Activated CD4-positive, alpha-beta T cell treated with anti-CD3 and anti-CD28 coated beads, Interleukin-2, amount 50 U/mL, for 24 hours (primary cell): ENCODE results near the gene TPRKB.
"Not testable (repeated sequence)": the region's sequence is repeated elsewhere in the genome, so short reads cannot be mapped to it uniquely, and the experiment has no call there.

Source experiments
- DNase-seq, 2 donors: peaks; one replicate each; pipeline ENCODE4 v3.0.0-alpha.2; 2020; ENCODE audit warnings: low read depth in 1 of 2, low spot score in 1 of 2

Gene TPRKB

DNA sequence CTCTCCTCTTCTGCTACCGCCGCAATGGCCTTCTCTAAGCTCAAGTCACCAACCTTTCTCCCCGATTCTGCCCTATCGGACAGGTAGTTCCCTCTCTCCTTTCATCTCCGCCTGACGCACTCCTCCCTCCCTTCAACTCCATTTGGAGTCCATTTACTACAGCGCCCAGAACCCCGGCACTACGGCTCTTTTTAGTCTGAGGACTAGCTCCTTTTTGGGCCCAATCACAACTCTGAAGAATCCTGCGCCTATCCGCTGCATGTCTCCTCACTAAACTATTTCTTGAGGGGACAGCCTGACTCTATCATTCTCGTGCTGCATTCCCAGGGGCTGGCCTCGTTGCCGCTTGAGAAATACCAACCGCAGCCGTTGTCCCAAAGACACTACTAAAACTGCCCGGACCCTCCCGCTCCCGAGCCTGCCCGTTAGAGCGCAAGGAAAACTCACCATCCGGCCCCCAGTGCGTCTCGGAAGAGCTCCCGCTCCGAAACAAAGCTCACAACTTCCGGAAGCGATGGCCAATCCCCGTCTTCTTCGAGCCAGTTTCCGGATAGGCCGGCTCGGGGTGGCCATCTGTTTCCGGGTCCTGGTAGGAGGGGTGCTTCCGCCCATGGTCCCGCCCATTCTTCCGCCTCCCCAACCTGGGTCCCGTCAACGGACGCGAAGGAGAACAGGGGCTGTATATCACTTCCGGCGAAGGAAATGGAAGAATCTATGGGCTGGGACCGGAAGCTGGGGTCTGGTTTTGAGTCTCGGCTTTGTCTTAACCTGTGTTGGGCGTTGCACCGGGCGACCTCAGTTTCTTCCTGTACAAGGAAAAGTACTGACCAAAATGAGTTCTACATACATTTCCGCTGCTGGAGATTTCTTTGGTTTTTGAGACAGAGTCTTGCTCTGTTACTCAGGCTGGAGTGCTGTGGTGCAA is at the start of gene TPRKB:
Gene TPRKB, minus strand, starts transcription at position 491 of the 925 bp plus-strand sequence. CDS start 2,776 bp downstream, outside the sequence.
- peak; percentile 89 to 96 for DNase-seq

- DNase-seq: not testable (repeated sequence)
Observed at GRCh38 chr2:73783883-73784282, 46.7 kb upstream of the TPRKB start, which contains the start of gene C2orf78. Gene C2orf78, plus strand, starts transcription at chr2:73784183. Its CDS starts 127 bp downstream, at chr2:73784310.

GRCh38 chr2:73783402-73783801 is 46.3 kb upstream of the TPRKB start:
- DNase-seq: not testable (repeated sequence)

- no peak for DNase-seq
Observed at GRCh38 chr2:73780237-73780582, 43.1 kb upstream of the TPRKB start.

DNA sequence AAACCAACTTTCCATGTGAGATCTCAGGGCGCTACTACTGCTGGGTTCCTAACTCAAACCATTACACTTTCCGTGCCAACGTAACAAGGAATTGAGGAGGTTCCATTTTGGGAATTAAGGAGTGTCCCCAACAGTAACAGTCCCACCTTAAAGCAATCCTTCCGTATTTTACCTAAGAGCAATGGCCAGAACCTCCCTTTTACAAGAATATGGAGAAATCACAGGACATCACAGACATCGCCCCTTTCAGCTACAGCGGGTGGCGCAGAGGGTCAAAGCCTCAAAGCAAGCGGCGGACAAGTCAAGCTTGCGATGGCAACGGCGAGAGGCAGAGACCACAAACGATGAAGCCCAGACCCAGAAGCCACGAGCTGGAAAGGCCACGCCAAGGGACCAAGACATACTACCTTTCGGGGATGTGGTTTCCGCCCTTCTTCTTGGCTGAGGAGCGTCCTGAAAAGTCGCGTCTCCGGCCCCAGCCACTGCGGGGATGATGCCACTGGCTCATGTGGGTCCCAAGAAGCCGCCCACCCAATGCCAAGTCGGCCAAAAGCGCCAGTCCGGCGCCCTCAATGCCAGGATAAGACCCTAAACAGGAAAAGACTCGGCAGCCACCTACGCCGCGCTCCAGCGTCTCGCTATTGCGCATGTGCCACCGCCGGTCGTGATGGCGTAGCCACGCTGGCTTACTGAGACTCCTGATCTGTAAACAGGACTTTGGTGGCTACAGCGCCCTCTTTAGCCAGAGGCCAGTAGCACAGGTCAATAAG is 42.5 kb upstream of the TPRKB start, which contains the start of gene DUSP11:
Gene DUSP11, minus strand, starts transcription at position 637 of the 770 bp plus-strand sequence. Its CDS starts 129 bp downstream, at position 508.
- DNase-seq: peak; percentile 97

DNA sequence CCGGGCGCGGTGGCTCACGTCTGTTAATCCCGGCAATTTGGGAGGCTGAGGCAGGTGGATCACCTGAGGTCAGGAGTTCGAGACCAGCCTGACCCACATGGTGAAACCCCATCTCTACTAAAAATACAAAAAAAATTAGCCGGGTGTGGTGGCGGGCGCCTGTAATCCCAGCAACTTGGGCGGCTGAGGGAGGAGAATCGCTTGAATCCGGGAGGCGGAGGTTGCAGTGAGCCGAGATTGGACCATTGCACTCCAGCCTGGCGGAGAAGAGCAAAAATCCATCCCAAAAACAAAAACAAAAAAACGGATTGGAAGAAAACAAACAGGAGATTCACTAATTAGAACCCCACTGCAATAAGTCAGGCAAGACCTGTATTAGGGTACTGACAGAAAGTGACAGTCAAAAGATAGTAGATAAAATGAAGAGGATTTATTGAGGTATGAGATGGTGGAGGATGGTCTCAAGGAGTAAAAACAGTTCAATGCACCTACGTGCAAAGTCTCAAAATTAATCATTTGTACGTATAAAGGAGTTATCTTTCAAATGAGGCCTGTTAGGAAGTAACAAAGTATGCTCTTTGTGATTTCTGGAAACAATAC is 41.8 kb upstream of the TPRKB start:
- not testable (repeated sequence) for DNase-seq

- no peak for DNase-seq
Observed at GRCh38 chr2:73776869-73777519, 39.8 kb upstream of the TPRKB start.

DNA sequence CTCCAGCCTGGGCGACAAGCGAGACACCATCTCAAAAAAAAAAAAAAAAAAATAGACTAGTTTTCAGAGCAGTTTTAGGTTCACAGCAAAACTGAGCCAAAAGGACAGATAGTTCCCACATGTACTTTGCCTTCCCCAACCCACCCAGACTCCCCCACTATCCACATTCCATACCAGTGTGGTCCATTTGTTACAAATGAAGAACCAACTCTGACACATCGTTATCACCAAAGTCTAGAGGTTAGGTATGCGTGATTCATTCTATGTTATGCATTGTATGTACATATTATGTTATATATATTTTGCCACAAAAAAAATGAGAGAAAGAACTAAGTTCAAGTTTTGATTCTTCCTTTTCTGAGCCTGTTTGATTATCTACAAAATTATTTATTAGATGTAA is 39.2 kb upstream of the TPRKB start:
- no peak for DNase-seq

GRCh38 chr2:73772819-73773218 is 35.7 kb upstream of the TPRKB start:
- DNase-seq: no peak

GRCh38 chr2:73770725-73771124 is 33.6 kb upstream of the TPRKB start:
- DNase-seq: no peak

GRCh38 chr2:73766994-73767393 is 29.8 kb upstream of the TPRKB start:
- DNase-seq: no peak

GRCh38 chr2:73766349-73766748 is 29.2 kb upstream of the TPRKB start:
- no peak for DNase-seq

DNA sequence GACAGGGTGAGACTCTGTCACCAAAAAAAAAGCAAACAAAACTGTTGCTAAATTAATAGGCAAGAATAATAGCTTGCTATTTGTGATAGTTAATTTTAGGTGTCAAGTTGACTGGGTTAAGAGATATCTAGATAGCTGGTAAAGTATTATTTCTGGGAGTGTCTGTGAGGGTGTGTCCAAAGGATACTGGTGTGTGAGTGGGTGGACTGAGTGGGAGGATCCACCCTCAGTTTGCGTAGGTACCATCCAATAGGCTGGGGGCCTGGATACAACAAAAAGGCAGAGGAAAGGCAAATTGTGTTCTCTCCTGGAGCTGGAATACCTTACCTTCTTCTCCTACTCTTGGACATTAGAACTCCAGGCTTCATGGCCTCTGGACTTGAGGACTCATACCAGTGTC is 27.8 kb upstream of the TPRKB start:
- no peak for DNase-seq

GRCh38 chr2:73762571-73762970 is 25.4 kb upstream of the TPRKB start:
- DNase-seq: no peak

DNA sequence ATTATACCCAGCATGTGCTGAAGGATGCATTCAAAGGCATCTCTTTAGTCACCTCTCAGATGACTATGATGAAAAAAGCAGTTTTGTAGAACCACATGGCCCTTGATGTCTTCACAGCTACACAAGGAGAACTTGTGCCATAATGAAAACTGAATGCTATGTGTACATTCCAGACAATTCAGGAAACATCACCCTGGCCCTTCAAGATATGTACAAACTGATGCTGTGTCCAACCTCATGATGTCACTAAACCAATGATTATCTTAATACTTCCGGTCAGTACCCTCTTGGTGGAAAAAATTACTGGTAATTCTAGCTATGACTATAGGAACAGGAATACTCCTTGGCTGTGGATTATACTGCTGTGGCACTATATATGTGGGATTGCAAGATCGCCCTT is 22.8 kb upstream of the TPRKB start:
- no peak for DNase-seq

GRCh38 chr2:73759285-73759764 is 22.2 kb upstream of the TPRKB start:
- DNase-seq: no peak

GRCh38 chr2:73754332-73754731 is 17.2 kb upstream of the TPRKB start:
- DNase-seq: not testable (repeated sequence)

GRCh38 chr2:73749314-73749713 is 12.2 kb upstream of the TPRKB start:
- DNase-seq: no peak

DNA sequence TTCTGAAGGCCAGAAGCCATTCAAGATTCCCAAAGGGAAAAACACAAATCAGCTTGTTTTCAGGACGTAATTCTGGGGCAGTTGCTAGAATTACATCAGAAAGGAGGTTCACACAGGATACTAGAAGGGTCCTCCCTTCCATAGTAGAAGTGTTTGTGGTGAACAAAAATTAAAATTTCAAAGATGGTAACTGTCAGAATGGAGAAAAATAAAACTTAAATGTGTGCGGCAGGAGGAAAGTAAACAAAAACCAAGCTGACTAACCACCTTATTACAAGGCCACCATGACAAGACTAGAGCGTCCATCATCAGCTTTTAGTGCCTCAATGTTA is 9.7 kb upstream of the TPRKB start:
- DNase-seq: no peak

- no peak for DNase-seq
Observed at GRCh38 chr2:73746015-73746876, 9.1 kb upstream of the TPRKB start.
